Large intestine (tissue), 3 donors: Measurements from ENCODE around the gene ISY1. TPM values are rescaled to one million over a fixed set of nuclear protein-coding genes. Genes with fewer than 3 reads are reported as not detected.
A peak's percentile ranks its signal among the peaks of the same experiment; 100 is the strongest.
"Not testable (repeated sequence)": the region's sequence is repeated elsewhere in the genome, so short reads cannot be mapped to it uniquely, and the experiment has no call there.

Experiments used
- DNase-seq, 2 donors: peaks; one replicate each; pipeline versions ENCODE4 v3.0.0 to v3.0.0-alpha.2; 2013
- H3K27ac ChIP-seq: one replicate; pipeline ENCODE4 v1.5.1; 2013; ENCODE audit warnings: low read length
- H3K27me3 ChIP-seq: 2 replicates; pipeline ENCODE4 v1.6.1; 2013; ENCODE audit warnings: low read length; ENCODE audit not compliant: control insufficient read depth, insufficient read depth
- H3K36me3 ChIP-seq: 2 replicates; pipeline ENCODE4 v1.6.1; 2013; ENCODE audit warnings: low read length; ENCODE audit not compliant: control insufficient read depth, insufficient read depth
- H3K4me1 ChIP-seq: one replicate; pipeline ENCODE4 v1.6.1; 2013; ENCODE audit warnings: low read length; ENCODE audit not compliant: control insufficient read depth, insufficient read depth
- H3K4me3 ChIP-seq: one replicate; pipeline ENCODE4 v1.5.1; 2013; ENCODE audit warnings: low read length
- H3K9me3 ChIP-seq: one replicate; pipeline ENCODE4 v1.6.1; 2013; ENCODE audit warnings: mild to moderate bottlenecking, low read depth, low read length, moderate library complexity; ENCODE audit not compliant: control insufficient read depth
- WGBS: methylation state at CpG from one replicate; pipeline ENCODE4 v1.1.5; 2013; ENCODE audit warnings: low lambda C conversion rate; ENCODE audit not compliant: insufficient coverage; 5-methylcytosine and 5-hydroxymethylcytosine counted together
- polyA plus RNA-seq: library from polyadenylated mRNA; unstranded; fragments of 120-200 nt; gene quantifications from one replicate; pipeline ENCODE4 v1.2.1, GENCODE V29; 2013

ISY1 gene
- polyA plus RNA-seq, 1 donor, result 28.6 TPM

DNA sequence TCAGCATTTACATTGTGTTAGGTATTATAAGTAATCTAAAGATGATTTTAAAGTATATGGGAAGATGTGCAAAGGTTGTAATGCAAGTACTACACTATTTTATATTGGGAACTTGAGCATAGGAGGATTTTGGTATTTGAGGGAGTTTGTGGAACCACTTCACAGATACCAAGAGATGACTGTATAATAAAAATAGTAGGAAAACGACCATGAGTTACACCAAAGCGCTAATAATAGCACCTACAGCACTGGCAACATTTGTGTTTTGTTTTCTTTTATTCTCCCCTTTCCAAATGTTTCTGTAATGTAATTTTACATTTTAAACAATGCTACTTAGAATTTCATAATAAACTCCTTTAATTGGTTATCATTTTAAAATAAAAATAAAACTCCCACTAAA, 12.3 kb upstream of the ISY1 start:
- no peak overlapping the region for H3K4me3 ChIP-seq
- H3K27me3 ChIP-seq, result no peaks in the 10 kb centered on the region
- H3K4me1 ChIP-seq, result no peaks in the 10 kb centered on the region
- no peak overlapping the region for H3K27ac ChIP-seq
- no peak for DNase-seq
- H3K36me3 ChIP-seq, result peaks cover 44% of the 10 kb centered on the region
- 60% methylated on average over 2 of the region's 2 CpGs for WGBS
- no peaks in the 10 kb centered on the region for H3K9me3 ChIP-seq

DNA sequence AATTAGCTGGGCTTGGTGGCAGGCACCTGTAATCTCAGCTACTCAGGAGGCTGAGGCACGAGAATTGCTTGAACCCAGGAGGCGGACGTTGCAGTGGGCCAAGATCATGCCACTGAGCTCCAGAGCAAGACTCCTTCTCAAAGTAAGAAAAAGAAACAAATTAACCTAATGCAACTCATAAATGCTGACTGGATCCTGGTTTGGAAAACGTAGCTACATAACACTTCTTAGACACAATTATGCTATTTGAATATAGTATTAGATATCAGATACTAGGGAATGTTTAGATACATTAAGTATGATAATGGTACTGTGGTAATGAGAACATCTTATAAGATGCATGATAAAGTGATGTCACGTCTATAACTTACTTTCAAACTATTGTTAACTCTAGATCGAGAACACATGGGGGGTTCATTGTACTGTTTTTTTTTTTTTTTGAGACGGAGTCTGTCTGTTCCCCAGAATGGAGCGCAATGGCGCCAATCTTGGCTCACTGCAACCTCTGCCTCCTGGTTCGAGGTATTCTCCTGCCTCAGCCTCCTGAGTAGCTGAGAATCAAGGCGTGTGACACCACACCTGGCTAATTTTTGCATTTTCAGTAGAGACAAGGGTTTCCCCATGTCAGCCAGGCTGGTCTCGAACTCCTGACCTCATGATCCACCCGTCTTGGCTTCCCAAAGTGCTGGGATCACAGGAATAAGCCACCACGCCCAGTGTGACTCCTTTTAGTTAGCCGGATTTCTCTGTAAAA, 5.9 kb upstream of the ISY1 start:
- peaks cover 49% of the 10 kb centered on the region for H3K36me3 ChIP-seq
- 100% methylated on average over 1 of the region's 15 CpGs for WGBS
- H3K27ac ChIP-seq, result no peak overlapping the region
- H3K4me1 ChIP-seq, result peaks cover 9% of the 10 kb centered on the region
- no peak overlapping the region for H3K4me3 ChIP-seq
- DNase-seq, result no peak
- no peaks in the 10 kb centered on the region for H3K27me3 ChIP-seq
- no peaks in the 10 kb centered on the region for H3K9me3 ChIP-seq

DNA sequence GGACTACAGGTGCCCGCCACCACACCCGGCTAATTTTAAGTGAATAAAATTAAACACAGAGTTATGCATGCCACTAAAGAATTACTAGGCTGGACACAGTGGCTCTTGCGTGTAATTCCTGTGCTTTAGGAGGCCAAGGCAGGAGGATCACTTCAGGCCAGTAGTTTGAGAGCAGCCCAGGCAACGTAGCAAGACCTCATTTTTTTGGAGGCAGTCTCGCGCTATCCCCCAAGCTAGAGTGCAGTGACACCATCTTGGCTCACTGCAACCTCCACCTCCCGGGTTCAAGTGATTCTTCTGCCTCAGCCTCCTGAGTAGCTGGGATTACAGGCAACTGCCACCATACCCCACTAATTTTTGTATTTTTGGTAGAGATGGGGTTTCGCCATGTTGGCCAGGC, 4.7 kb upstream of the ISY1 start:
- not testable (repeated sequence) for H3K9me3 ChIP-seq, H3K4me3 ChIP-seq, H3K4me1 ChIP-seq, DNase-seq, H3K27me3 ChIP-seq, H3K27ac ChIP-seq
- peaks cover 39% of the 10 kb centered on the region for H3K36me3 ChIP-seq
- WGBS, result no CpG with 5 or more reads among the region's 8 CpGs

DNA sequence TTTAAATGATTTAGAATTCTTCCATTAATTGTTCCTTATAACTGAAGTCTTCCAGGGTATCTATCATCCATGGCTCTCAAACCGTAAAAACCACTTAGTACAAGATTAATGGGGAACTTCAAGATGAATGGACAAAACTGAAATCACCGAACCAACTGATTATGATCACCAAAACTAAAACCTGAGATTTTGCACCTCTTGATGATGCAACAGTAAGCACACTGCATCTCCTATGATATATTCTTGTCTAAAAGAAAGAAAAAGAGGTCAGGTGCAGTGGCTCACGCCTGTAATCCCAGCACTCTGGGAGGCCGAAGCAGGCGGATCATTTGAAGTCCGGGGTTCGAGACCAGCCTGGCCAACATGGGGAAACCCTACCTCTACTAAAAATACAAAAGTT, 3.6 kb upstream of the ISY1 start:
- no CpG with 5 or more reads among the region's 7 CpGs for WGBS

DNA sequence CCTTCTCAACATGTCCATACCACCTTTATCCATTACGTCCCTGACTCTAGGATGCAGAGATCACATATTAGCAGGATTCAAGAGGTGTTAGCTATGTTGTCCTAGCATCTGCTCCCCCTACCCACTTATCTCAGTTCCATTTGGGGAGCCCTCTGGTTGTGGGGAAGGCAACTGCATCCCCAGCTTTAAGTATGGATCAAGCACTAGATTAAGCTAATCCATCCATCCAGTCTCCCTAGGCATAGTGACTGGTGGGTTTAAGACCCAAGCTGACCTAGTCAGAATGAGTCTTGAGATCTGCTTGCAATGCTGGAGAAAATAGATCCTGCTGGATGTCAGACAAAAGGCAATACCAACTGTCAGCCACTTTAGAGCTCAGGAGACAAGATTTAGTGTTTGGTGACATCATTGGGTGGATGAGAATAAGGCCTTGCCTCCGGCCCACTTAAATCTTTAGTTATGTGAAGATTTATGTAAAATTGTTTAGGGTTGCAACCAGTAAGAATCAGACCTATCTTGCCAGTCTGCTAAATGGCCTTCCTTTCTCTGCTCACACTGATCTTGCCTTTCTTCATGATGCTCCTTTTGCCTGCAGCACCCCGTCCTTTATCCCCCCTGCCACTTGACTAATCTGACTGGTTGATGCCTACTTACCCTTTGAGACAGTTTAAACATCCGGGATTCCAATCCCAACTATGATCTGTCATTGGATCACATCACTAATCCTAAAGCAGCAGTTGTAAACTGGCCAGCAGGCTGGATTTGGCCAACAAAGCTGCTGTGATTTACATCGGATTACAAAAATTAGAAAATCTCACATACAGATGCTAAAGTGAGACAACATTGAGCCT, 2.1 kb upstream of the ISY1 start:
- H3K9me3 ChIP-seq, result no peaks in the 10 kb centered on the region
- H3K4me3 ChIP-seq, result no peak overlapping the region
- peaks cover 9% of the 10 kb centered on the region for H3K4me1 ChIP-seq
- no CpG with 5 or more reads among the region's 5 CpGs for WGBS
- H3K27me3 ChIP-seq, result no peaks in the 10 kb centered on the region
- H3K27ac ChIP-seq, result no peak overlapping the region
- H3K36me3 ChIP-seq, result peaks cover 24% of the 10 kb centered on the region
- no peak for DNase-seq

More for the DNA sequence above, 3.6 kb upstream of the ISY1 start:
- no peak overlapping the region for H3K4me3 ChIP-seq
- DNase-seq, result no peak
- no peaks in the 10 kb centered on the region for H3K27me3 ChIP-seq
- peaks cover 9% of the 10 kb centered on the region for H3K4me1 ChIP-seq
- H3K9me3 ChIP-seq, result no peaks in the 10 kb centered on the region
- no peak overlapping the region for H3K27ac ChIP-seq
- peaks cover 28% of the 10 kb centered on the region for H3K36me3 ChIP-seq

DNA sequence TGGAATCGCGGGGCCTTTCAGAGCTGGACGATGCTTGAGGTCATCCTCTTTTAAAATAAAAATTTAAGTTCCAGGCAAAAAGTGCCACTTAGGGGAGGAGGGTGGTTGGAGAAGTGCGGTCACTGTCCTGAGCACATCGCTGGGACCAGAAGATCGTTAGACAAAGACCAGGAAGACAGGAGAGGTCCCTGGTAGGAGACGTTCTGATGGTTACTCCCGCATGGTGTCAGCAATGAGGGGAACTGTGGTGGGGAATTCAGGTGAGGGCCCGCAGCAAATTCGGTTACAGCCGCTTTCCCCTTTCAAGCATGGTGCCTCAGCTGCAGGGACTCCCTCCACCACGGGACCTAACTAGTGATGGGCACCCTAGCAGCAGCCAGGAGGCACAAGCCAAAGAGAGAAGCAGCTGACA, 1.0 kb upstream of the ISY1 start:
- DNase-seq, result no peak
- peak overlapping the region; percentile 89 for H3K4me3 ChIP-seq
- H3K4me1 ChIP-seq, result peaks cover 9% of the 10 kb centered on the region
- peaks cover 23% of the 10 kb centered on the region for H3K36me3 ChIP-seq
- H3K27ac ChIP-seq, result peak overlapping the region; percentile 97
- no CpG with 5 or more reads among the region's 12 CpGs for WGBS
- H3K9me3 ChIP-seq, result no peaks in the 10 kb centered on the region
- no peaks in the 10 kb centered on the region for H3K27me3 ChIP-seq

DNA sequence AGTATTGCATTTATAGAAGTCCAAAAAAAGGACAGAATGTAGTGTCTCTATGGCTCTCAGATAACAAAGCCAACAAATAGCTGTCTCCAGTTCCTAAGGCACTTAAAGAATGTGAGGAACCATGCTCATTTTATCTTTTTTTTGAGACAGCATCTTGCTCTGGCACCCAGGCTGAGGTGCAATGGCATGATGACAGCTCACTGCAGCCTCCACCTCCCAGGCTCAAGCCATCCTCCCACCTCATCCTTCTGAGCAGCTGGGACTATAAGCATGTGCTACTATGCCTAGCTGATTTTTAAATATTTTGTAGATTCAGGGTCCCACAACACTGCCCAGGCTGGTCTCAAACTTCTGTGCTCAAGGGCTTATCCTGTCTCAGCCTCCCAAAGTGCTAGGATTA, 16.1 kb downstream of the ISY1 start:
- no peak overlapping the region for H3K27ac ChIP-seq
- no peak for DNase-seq
- no peaks in the 10 kb centered on the region for H3K9me3 ChIP-seq
- H3K4me1 ChIP-seq, result no peaks in the 10 kb centered on the region
- no peaks in the 10 kb centered on the region for H3K27me3 ChIP-seq
- no peak overlapping the region for H3K4me3 ChIP-seq
- peaks cover 31% of the 10 kb centered on the region for H3K36me3 ChIP-seq

DNA sequence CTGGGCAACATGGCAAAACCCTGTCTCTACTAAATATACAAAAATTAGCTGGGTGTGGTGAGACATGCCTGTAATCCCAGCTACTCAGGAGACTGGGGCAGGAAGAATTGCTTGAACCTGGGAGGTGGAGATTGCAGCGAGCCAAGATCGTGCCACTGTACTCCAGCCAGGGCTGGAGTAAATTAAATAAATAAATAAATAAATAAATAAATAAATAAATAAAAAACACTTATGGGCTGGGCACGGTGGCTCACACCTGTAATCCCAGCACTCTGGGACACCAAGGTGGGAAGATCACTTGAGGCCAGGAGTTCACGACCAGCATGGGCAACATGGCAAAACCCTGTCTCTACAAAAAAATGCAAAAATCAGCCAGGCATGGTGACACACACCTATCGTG, 19.9 kb downstream of the ISY1 start:
- WGBS, result no CpG with 5 or more reads among the region's 5 CpGs
- DNase-seq, result not testable (repeated sequence)

DNA sequence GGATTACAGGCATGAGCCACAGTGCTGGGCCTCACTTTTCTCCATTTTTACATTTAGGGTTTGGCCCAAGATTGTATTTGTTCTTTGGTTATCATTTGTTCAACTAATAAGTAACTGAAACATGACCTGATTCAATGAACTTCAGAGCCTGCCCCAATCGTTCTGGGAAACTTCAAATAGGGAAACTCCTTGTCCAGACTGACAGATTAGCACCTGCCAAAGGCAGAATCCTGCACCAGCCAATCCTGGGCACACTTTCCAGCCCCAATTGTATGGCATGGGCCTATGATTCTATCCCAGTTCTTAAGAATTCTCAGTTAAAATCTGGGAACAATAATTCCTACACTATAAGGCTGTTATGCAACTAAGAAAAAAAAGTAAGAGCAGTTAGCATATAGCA, 21.0 kb downstream of the ISY1 start:
- H3K4me1 ChIP-seq, result no peaks in the 10 kb centered on the region
- no peaks in the 10 kb centered on the region for H3K9me3 ChIP-seq
- H3K27ac ChIP-seq, result no peak overlapping the region
- H3K36me3 ChIP-seq, result peaks cover 30% of the 10 kb centered on the region
- H3K4me3 ChIP-seq, result no peak overlapping the region
- no peaks in the 10 kb centered on the region for H3K27me3 ChIP-seq
- DNase-seq, result no peak
- no CpG with 5 or more reads among the region's 1 CpG for WGBS

More for the DNA sequence above, 19.9 kb downstream of the ISY1 start:
- H3K36me3 ChIP-seq, result peaks cover 36% of the 10 kb centered on the region
- not testable (repeated sequence) for H3K4me1 ChIP-seq, H3K27ac ChIP-seq, H3K27me3 ChIP-seq, H3K9me3 ChIP-seq, H3K4me3 ChIP-seq

DNA sequence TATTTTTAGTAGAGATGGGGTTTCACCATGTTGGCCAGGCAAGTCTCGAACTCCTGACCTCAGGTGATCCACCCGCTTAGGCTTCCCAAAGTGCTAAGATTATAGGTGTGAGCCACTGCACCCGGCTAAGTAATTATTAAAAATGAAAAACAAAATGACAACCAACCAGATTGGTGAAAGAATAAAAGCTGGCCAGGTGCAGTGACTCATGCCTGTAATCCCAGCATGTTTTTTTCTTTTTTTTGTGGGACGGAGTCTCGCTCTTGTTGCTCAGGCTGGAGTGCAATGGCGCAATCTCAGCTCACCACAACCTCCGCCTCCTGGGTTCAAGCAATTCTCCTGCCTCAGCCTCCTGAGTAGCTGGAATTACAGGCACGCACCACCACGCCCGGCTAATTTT, 24.6 kb downstream of the ISY1 start:
- H3K4me1 ChIP-seq, H3K27ac ChIP-seq, H3K27me3 ChIP-seq, H3K9me3 ChIP-seq, H3K4me3 ChIP-seq, DNase-seq: not testable (repeated sequence)
- peaks cover 55% of the 10 kb centered on the region for H3K36me3 ChIP-seq
- 100% methylated on average over 2 of the region's 10 CpGs for WGBS
